Measurements from ENCODE around the gene DYSF. TPM values are rescaled to one million over a fixed set of nuclear protein-coding genes. Genes with fewer than 3 reads are reported as not detected.

The DYSF gene
- total RNA-seq, 1 donor from 2014 or later, result not detected

DNA sequence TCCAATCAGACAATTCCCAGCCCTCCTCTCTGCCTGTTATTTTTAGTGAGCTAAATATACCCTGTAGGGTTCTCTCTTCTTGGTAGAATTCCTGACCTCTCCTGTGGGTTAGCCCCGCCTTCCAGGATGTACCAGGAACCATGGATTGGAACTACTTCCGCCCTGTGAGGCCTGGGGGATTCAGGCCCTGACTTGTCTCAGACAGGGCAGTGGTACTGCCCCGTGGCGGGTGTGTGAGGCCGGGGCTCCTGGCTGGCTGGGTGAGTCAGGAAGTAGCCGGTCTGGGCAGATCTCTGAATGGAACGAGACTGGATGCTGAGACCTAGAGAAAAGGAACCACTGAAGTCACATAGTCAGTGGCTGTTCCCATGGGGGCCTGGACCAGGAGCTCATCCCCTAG, 50.5 kb downstream of the DYSF start:
- intact Hi-C loops (cut with micrococcal nuclease), result no loop called here
- no peaks in the 10 kb centered on the region for H3K4me1 Mint-ChIP-seq (ENCODE audit: low read depth)
- peaks cover 2% of the 10 kb centered on the region for H3K27me3 Mint-ChIP-seq (ENCODE audit: low read depth)
- DNase-seq (ENCODE audit: low spot score), result no peak
- no peak overlapping the region for H3K4me3 Mint-ChIP-seq (ENCODE audit: low read depth)
- no peak overlapping the region for H3K27ac Mint-ChIP-seq
- no peaks in the 10 kb centered on the region for H3K36me3 Mint-ChIP-seq (ENCODE audit: low read depth)
- H3K9me3 Mint-ChIP-seq, result no peaks in the 10 kb centered on the region

DNA sequence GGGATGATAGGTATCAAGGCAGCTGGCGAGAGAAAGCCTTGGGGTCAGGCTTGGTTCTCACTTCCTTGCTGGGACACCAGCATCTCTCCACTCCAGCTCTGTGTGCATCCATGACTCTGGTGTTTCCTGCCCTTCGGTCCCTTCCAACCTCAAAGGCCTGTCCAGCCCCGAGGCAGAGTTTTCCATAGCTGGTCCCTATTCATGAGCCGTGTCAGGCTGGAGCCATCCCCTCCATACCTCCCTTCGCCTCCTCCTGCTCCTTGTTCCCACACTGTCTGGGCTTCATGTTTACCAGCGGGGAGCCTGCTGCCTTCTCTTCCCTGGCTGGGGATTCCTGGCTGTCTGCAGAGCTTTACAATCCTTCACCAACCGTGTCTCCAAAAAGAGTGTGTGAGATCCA, 51.2 kb downstream of the DYSF start:
- H3K27me3 Mint-ChIP-seq (ENCODE audit: low read depth), result peaks cover 2% of the 10 kb centered on the region
- intact Hi-C loops (cut with micrococcal nuclease), result no loop called here
- H3K36me3 Mint-ChIP-seq (ENCODE audit: low read depth), result no peaks in the 10 kb centered on the region
- no peaks in the 10 kb centered on the region for H3K4me1 Mint-ChIP-seq (ENCODE audit: low read depth)
- no peak overlapping the region for H3K27ac Mint-ChIP-seq
- H3K4me3 Mint-ChIP-seq (ENCODE audit: low read depth), result no peak overlapping the region
- DNase-seq (ENCODE audit: low spot score), result no peak
- no peaks in the 10 kb centered on the region for H3K9me3 Mint-ChIP-seq

DNA sequence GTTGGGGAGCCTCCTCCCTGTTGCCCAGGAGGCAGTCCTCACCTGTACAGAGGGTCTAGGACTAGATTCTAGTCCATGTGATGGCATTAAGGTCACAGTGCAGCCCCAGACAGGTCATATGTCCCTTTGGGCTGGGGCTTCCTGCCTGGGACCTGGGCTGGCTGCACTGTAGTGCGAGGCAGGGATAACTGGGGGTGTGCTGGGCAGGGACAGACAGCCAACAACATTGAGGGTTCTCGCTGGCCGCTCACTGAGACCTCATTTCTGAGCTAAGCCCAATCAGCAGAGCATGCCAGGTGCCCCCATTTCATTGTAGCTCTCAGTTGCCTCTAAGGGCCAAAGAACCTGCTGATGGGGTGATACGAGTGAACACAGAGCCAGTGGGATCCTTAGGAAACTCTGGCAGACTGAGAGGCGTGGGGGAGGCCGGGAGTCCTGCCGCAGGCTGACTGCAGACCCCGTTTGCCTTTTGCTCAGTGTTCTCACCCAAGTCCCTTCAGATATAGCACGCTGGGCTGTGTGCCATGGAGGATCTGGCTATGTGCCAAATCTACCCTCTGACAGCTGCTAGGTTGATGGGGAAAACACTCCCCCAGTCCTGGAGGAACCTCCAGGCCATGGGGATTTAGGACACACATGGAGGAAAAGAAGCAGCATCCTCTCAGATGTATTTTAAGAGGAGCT, 51.9 kb downstream of the DYSF start:
- intact Hi-C loops (cut with micrococcal nuclease), result no loop called here
- Mint-ChIP-seq H3K27ac (no peak overlapping the region), H3K27me3 (ENCODE audit: low read depth) (peaks cover 2% of the 10 kb centered on the region), H3K9me3 (no peaks in the 10 kb centered on the region), H3K4me3 (ENCODE audit: low read depth) (no peak overlapping the region), H3K4me1 (ENCODE audit: low read depth) (no peaks in the 10 kb centered on the region), H3K36me3 (ENCODE audit: low read depth) (no peaks in the 10 kb centered on the region)
- no peak for DNase-seq (ENCODE audit: low spot score)

DNA sequence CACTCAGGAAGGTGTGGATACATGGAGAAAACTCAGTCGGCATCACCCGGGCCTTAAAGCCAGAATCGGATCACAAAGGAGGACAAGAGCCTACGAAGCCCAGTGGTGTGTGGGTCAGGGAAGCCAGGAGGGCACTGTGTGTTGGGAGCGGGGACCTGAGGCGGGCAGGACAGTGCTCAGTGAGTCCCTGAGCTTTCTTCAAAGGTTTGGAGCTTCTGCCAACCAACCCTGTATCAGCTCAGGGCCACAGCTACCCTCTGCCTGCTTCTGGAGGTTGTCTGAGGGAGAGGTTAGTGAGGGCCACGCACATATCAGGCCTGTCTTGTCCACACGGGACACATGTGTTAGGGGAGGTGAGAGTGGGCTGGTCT, 52.4 kb downstream of the DYSF start:
- Mint-ChIP-seq H3K4me3 (ENCODE audit: low read depth) (no peak overlapping the region), H3K27me3 (ENCODE audit: low read depth) (peaks cover 2% of the 10 kb centered on the region), H3K36me3 (ENCODE audit: low read depth) (no peaks in the 10 kb centered on the region), H3K4me1 (ENCODE audit: low read depth) (no peaks in the 10 kb centered on the region), H3K27ac (no peak overlapping the region), H3K9me3 (no peaks in the 10 kb centered on the region)
- intact Hi-C loops (cut with micrococcal nuclease), result no loop called here
- DNase-seq (ENCODE audit: low spot score), result no peak

DNA sequence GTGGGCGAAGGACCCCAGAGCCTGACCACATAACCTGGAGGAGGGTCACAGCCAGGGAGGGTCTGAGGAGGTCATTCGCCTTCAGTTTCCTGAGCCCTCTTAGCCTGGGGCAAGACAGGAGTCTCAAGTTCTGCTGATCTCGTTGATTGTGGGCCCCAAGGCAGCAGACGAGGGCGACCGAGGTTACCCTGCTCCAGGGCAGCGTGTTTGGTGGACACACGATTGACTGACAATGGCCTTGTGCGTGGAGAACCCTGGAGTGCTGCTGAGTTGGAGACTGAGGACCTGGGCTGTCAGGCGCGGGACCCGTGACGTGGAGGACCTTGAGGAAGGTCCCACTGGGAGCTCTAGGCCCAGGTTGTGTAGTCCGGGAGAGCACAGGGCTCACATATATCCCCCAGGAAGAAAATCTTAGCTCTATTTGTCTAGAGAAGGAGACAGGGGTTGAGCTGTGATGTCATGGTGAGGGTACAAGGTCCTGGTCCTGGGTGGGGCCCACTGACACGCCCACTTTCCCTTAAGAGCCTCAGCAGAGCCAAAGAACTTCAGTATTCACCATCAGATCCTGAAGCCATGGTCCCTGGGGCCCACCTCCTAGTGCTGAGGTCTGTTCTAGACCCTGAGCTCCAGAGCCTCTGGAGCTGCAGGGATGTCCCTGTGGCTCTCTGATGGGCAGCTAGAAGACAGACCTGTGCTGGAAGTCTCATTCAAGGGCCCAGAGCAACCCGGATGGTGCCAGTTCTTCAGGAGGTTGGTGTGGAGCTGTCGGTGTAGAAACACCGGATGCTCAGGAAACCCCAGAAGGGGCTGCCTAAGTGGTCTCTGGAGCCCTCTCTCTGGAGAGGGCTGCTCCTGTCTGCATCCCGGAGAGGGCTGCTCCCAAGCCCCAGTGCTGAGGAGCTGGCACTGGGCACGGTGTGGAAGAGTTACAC, 53.1 kb downstream of the DYSF start:
- no peak for DNase-seq (ENCODE audit: low spot score)
- Mint-ChIP-seq H3K9me3 (no peaks in the 10 kb centered on the region), H3K27ac (no peak overlapping the region), H3K36me3 (ENCODE audit: low read depth) (no peaks in the 10 kb centered on the region), H3K4me1 (ENCODE audit: low read depth) (no peaks in the 10 kb centered on the region), H3K27me3 (ENCODE audit: low read depth) (peaks cover 2% of the 10 kb centered on the region), H3K4me3 (ENCODE audit: low read depth) (no peak overlapping the region)
- intact Hi-C loops (cut with micrococcal nuclease), result no loop called here

DNA sequence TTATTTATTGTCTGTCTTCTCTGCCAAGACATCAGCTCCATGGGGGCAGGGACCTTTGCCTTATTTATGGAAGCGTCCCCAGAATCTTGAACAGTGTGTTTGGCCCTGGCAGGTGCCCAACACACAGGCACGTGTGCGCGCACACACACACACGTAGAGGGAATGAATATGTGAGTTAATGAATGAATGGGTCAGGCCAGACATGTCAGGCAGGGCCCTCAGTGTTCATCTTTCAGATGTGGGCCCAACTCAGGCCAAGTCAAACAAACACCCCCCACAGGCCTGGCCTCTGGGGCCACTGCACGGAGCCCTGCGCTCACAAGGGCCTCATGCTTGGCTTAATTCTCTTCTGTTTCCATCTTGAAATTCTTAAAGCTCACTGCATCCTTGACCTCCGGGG, 54.1 kb downstream of the DYSF start:
- DNase-seq (ENCODE audit: low spot score), result no peak
- H3K27ac Mint-ChIP-seq, result no peak overlapping the region
- no peaks in the 10 kb centered on the region for H3K4me1 Mint-ChIP-seq (ENCODE audit: low read depth)
- no peaks in the 10 kb centered on the region for H3K36me3 Mint-ChIP-seq (ENCODE audit: low read depth)
- no peaks in the 10 kb centered on the region for H3K9me3 Mint-ChIP-seq
- intact Hi-C loops (cut with micrococcal nuclease), result no loop called here
- peaks cover 2% of the 10 kb centered on the region for H3K27me3 Mint-ChIP-seq (ENCODE audit: low read depth)
- no peak overlapping the region for H3K4me3 Mint-ChIP-seq (ENCODE audit: low read depth)

DNA sequence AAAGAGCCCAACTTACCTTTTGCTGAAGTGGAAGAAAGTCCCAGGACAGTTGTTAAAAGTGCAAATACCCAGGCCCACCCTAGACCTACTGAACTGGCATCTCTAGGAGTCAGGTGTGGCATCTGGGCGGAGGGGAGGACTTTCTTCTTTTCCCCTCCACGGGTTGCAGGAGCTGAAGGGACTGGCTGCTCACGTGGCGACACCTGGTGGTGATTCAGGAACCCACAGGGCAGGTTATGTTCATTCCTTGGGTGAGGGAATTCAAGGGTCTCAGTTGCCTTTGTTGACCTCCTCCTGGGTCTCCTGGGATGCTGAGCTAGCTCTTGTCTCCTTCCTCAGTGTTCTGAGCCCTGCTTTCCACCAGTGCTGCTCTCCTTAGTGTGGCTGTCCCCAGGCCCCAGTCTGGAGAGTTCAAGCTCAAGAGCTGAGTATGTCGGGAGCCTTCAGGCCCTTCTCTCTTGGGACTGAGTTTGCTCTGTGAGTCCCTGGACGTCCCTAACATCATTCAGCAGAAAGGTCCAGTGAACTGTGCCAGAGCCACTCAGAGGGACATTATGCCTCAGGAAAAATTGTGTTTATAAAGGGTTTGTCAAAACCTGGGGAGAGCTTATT, 56.9 kb downstream of the DYSF start:
- Mint-ChIP-seq H3K36me3 (ENCODE audit: low read depth) (no peaks in the 10 kb centered on the region), H3K27me3 (ENCODE audit: low read depth) (peaks cover 2% of the 10 kb centered on the region), H3K4me3 (ENCODE audit: low read depth) (no peak overlapping the region), H3K9me3 (no peaks in the 10 kb centered on the region), H3K27ac (no peak overlapping the region), H3K4me1 (ENCODE audit: low read depth) (no peaks in the 10 kb centered on the region)
- DNase-seq (ENCODE audit: low spot score), result peak; percentile 43
- intact Hi-C loops (cut with micrococcal nuclease), result loop anchor here (1.0 to 5.0 kb wide), 3 partner anchors 50 to 353 kb away; no protein-coding TSS in a partner anchor

DNA sequence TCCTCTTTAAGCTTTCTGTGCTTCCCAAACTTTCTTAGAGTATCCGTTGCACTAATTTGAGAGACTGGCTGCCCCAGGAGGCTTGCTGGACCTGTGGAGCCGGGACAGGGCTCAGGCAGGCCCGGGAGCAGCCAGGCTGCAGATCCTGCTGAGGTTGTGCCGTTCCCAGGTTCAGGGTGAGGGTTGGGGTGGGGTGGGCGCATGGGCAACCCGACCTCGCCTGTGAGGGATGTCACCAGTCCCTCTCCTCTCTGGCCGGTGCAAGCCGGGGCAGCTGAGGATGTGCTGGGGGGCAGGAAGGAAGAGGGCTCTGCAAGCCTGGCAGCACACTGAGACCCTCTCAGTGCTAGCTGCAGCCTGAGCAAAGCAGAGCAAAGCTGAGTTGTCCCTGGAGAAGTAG, 57.6 kb downstream of the DYSF start:
- no peak for DNase-seq (ENCODE audit: low spot score)
- Mint-ChIP-seq H3K9me3 (no peaks in the 10 kb centered on the region), H3K27ac (no peak overlapping the region), H3K27me3 (ENCODE audit: low read depth) (peaks cover 2% of the 10 kb centered on the region), H3K4me1 (ENCODE audit: low read depth) (no peaks in the 10 kb centered on the region), H3K36me3 (ENCODE audit: low read depth) (no peaks in the 10 kb centered on the region), H3K4me3 (ENCODE audit: low read depth) (no peak overlapping the region)
- intact Hi-C loops (cut with micrococcal nuclease), result loop anchor here (1.0 to 5.0 kb wide), 3 partner anchors 50 to 354 kb away; no protein-coding TSS in a partner anchor

DNA sequence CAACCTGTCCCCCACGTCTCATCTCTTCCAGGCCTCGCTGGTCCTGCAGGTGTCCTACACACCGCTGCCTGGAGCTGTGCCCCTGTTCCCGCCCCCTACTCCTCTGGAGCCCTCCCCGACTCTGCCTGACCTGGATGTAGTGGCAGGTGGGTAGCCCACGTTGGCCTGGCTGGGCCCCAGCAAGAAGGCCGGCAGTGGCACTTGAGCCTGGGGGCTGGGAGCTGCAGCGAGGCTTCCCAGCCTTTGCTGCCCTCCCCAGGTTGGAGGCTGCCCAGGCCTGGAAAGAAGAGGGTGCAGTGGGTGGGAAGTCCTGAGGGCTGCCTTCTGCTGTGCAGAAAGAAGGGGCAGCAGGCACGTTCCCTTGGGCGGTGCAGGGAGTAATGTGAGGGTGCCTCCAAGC, 58.4 kb downstream of the DYSF start:
- Mint-ChIP-seq H3K4me3 (ENCODE audit: low read depth) (no peak overlapping the region), H3K27me3 (ENCODE audit: low read depth) (peaks cover 2% of the 10 kb centered on the region), H3K36me3 (ENCODE audit: low read depth) (no peaks in the 10 kb centered on the region), H3K4me1 (ENCODE audit: low read depth) (no peaks in the 10 kb centered on the region), H3K9me3 (no peaks in the 10 kb centered on the region), H3K27ac (no peak overlapping the region)
- intact Hi-C loops (cut with micrococcal nuclease), result loop anchor here (2.0 to 5.0 kb wide), 2 partner anchors 51 to 354 kb away; no protein-coding TSS in a partner anchor
- no peak for DNase-seq (ENCODE audit: low spot score)

DNA sequence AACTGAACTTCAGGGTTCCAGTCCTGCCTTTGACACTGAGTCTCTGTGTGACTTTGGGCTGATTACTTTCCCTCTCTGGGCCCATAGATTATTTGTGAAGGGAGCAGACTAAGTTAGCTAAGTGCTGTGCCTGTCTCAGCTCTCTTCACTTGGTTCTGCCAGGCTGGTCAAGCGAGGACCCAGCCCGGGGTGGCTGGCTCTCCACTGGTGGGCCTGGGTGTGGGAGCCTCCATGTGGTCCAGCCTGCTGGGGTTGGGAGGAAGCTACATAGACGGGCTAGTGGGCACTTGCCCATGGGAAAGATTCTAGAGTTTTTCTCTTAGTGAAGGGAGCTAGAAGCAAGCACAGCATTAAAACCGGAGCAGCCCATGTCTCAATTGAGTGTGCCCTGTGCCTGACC, 59.0 kb downstream of the DYSF start:
- no peak overlapping the region for H3K4me3 Mint-ChIP-seq (ENCODE audit: low read depth)
- H3K27me3 Mint-ChIP-seq (ENCODE audit: low read depth), result peaks cover 2% of the 10 kb centered on the region
- no peak overlapping the region for H3K27ac Mint-ChIP-seq
- intact Hi-C loops (cut with micrococcal nuclease), result loop anchor here (5.0 kb wide), 1 partner anchor 355 kb away; no protein-coding TSS in a partner anchor
- no peaks in the 10 kb centered on the region for H3K4me1 Mint-ChIP-seq (ENCODE audit: low read depth)
- H3K36me3 Mint-ChIP-seq (ENCODE audit: low read depth), result no peaks in the 10 kb centered on the region
- H3K9me3 Mint-ChIP-seq, result no peaks in the 10 kb centered on the region
- DNase-seq (ENCODE audit: low spot score), result no peak

DNA sequence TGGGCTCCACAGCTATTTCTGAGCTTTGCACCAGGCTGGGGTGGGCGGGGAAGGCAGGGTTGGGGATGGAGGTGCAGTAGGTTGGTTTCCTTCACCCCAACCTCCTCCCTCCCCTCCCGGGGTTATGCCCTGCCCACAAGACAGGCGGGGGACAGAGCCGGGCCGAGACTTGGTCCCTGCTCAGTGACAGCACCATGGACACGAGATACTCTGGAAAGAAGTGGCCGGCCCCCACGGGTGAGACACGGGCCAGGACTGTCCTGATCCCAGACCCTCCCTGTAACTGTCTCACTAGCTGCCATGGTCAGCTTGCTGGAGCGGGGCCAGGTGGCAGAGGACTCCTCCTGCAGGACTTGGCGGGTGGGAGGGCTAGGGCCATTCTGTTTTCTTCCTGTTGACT, 59.7 kb downstream of the DYSF start:
- Mint-ChIP-seq H3K27ac (no peak overlapping the region), H3K4me3 (ENCODE audit: low read depth) (no peak overlapping the region), H3K27me3 (ENCODE audit: low read depth) (peaks cover 2% of the 10 kb centered on the region), H3K9me3 (no peaks in the 10 kb centered on the region), H3K4me1 (ENCODE audit: low read depth) (no peaks in the 10 kb centered on the region), H3K36me3 (ENCODE audit: low read depth) (no peaks in the 10 kb centered on the region)
- DNase-seq (ENCODE audit: low spot score), result no peak
- intact Hi-C loops (cut with micrococcal nuclease), result loop anchor here (5.0 kb wide), 1 partner anchor 356 kb away; no protein-coding TSS in a partner anchor

DNA sequence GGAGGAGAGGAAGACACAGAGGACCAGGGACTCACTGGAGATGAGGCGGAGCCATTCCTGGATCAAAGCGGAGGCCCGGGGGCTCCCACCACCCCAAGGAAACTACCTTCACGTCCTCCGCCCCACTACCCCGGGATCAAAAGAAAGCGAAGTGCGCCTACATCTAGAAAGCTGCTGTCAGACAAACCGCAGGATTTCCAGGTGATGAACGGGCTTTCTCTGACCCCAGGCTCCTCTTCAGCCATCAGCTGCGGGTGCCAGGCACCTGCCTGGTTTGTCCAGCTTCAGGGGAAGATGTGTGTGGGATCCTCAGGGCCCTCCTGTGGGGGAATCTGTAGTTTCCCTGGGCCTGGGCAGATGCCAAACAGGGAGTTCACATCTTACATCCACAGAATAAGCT, 60.4 kb downstream of the DYSF start:
- no peak overlapping the region for H3K4me3 Mint-ChIP-seq (ENCODE audit: low read depth)
- H3K27ac Mint-ChIP-seq, result no peak overlapping the region
- no peaks in the 10 kb centered on the region for H3K27me3 Mint-ChIP-seq (ENCODE audit: low read depth)
- DNase-seq (ENCODE audit: low spot score), result no peak
- no peaks in the 10 kb centered on the region for H3K4me1 Mint-ChIP-seq (ENCODE audit: low read depth)
- H3K36me3 Mint-ChIP-seq (ENCODE audit: low read depth), result no peaks in the 10 kb centered on the region
- intact Hi-C loops (cut with micrococcal nuclease), result loop anchor here (5.0 kb wide), 1 partner anchor 356 kb away; no protein-coding TSS in a partner anchor
- no peaks in the 10 kb centered on the region for H3K9me3 Mint-ChIP-seq
